NB4 (cell line): Measurements from ENCODE around the gene PSMG3.
"Not testable (repeated sequence)": the region's sequence is repeated elsewhere in the genome, so short reads cannot be mapped to it uniquely, and the experiment has no call there.

Source experiments
- DNase-seq: peaks from one replicate; pipeline ENCODE4 v3.0.0; 2010; ENCODE audit warnings: low read depth
- H3K4me3 ChIP-seq: one replicate; pipeline ENCODE4 v1.5.1; 2011; ENCODE audit warnings: mild to moderate bottlenecking, low read depth, low read length, moderate library complexity
- CTCF ChIP-seq: IDR thresholded peaks from one replicate; pipeline ENCODE4 v1.5.1; 2012; ENCODE audit warnings: low read depth, low read length
- MAX ChIP-seq: IDR thresholded peaks from 2 replicates; pipeline ENCODE4 v1.6.1; 2011; ENCODE audit warnings: low read depth, low read length
- MYC ChIP-seq: IDR thresholded peaks from 2 replicates; pipeline ENCODE4 v1.6.1; 2011; ENCODE audit warnings: low read depth, low read length
- POLR2A ChIP-seq: IDR thresholded peaks from 2 replicates; pipeline ENCODE4 v1.6.1; 2011; ENCODE audit warnings: mild to moderate bottlenecking; ENCODE audit not compliant: insufficient read length; ENCODE audit errors: extremely low read depth

PSMG3 gene

DNA sequence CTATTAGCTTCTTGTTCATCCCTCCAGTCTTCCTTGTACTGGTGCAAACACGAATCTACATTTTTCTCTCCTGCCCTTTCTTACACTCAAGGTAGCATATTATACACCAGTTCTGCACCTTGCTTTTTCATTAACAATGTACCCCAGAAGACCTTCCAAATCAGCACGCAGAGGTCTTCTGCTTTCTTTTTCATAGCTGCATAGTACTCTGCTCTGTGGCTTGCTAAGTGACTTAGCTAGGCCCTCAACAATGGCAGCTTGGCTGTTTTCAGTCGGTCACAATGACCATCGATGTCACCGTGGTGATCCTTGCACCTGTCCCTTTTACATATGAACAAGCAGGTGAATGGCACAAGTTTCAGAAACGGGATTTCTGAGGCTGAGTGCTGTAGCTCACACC is 44.4 kb downstream of the PSMG3 start:
- TF ChIP-seq MYC: no peak
- TF ChIP-seq POLR2A: no peak
- no peak for TF ChIP-seq CTCF
- TF ChIP-seq MAX: no peak
- DNase-seq: no peak
- H3K4me3 ChIP-seq: no peak overlapping the region

GRCh38 chr7:1523844-1524243 is 46.0 kb downstream of the PSMG3 start:
- no peak for DNase-seq
- TF ChIP-seq MYC: no peak
- no peak for TF ChIP-seq MAX
- TF ChIP-seq CTCF: no peak
- no peak for TF ChIP-seq POLR2A
- H3K4me3 ChIP-seq: no peak overlapping the region

DNA sequence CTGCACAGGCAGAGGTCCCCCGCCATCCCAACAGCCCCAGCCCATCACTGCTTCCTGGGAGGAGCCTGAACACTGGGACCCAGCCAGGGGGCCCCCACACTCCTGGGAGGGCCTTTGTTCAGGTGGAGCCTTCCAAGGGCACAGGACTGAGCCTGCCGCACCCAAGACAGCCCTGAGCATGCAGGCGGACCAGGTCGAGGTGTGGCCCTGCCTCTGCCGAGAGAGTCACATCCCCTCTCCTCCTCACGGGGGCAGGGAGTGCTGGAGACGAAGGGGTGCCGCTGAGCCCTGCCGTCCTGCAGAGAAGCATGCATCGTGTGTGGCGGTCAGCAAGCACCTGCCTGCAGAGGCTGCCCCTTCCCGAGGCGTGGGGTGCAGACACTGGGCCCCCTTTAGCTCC is 46.6 kb downstream of the PSMG3 start:
- no peak for DNase-seq
- H3K4me3 ChIP-seq: no peak overlapping the region
- TF ChIP-seq MAX (no peak), POLR2A (no peak), CTCF (no peak)

DNA sequence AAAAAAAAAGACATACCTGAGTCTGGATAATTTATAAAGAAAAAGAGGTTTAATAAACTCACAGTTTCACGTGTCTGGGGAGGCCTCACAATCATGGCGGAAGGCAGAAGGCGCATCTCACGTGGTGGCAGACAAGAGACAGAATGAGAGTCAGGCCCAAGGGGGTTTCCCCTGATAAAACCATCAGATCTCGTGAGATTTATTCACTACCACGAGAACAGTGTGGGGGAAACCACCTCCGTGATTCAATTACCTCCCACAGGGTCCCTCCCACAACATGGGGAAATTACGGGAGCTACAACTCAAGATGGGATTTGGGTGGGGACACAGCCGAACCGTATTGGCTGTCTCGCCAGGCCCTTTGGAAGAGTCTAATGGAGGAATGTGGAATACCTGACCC is 48.4 kb downstream of the PSMG3 start:
- no peak for DNase-seq
- H3K4me3 ChIP-seq: no peak overlapping the region
- TF ChIP-seq CTCF: no peak
- TF ChIP-seq MAX: no peak

DNA sequence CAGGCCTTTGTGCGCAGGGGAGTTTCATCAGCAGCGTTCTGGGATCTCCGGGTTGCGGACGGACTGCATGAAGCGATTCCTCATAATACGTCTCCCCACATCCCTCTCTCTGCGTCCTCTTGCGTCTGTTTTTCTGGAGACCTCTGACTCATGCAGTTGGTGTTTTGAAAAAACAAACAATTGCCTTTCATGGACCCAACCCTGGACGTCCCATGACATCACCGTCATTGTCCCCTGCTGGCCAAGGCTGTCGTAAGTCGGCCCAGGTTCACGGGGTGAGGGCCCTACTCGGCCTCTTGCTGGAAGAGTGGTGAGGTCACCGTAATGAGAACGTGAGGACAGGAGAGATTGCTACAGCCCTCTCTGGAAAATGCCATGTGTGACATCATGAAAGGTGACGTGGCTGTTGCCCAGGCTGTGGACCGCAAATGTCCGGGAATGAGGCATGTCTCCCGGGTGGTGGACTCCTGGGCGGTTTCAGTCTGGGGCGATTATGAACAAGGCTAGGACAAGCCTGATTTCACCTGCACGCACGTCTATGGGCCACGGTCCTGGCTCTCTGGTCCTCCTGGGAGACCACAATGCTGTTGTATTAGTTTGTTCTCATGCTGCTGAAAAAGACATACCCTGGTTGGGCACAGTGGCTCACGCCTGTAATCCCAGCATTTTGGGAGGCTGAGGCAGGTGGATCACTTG is 49.1 kb downstream of the PSMG3 start:
- no peak overlapping the region for H3K4me3 ChIP-seq
- TF ChIP-seq POLR2A: no peak
- no peak for TF ChIP-seq MAX
- TF ChIP-seq MYC: no peak
- TF ChIP-seq CTCF: no peak
- no peak for DNase-seq

GRCh38 chr7:1519322-1519922 is 50.4 kb downstream of the PSMG3 start:
- not testable (repeated sequence) for DNase-seq

More at GRCh38 chr7:1519322-1519922, 50.4 kb downstream of the PSMG3 start:
- H3K4me3 ChIP-seq: not testable (repeated sequence)
